HG03575 (cell line): Measurements from ENCODE around the gene MRNIP.

Source experiments
- ATAC-seq: cut with Tn5 transposase; IDR thresholded peaks from one replicate; pipeline ENCODE4 v1.9.1; 2021; ENCODE audit not compliant: unreplicated experiment, insufficient number of reproducible peaks, low FRiP score; ENCODE audit errors: extremely low read depth

The MRNIP gene

GRCh38 chr5:179858586-179859427 lies at the start of gene MRNIP:
TSS of gene MRNIP (minus strand) at chr5:179858817. CDS start at chr5:179858796, 21 bp downstream.
- peak; percentile 61 for ATAC-seq

- ATAC-seq, result no peak
These were observed 49.1 kb upstream of the MRNIP start, which contains the start of gene TBC1D9B for GRCh38 chr5:179907556-179908324. TSS of gene TBC1D9B (minus strand) at chr5:179907897. CDS start at chr5:179907821, 76 bp downstream.

- no peak for ATAC-seq
These were observed 48.4 kb upstream of the MRNIP start for GRCh38 chr5:179906795-179907555.

- no peak for ATAC-seq
These were observed 47.7 kb upstream of the MRNIP start for GRCh38 chr5:179906294-179906794.

GRCh38 chr5:179905161-179905560 lies 46.5 kb upstream of the MRNIP start:
- ATAC-seq, result no peak

- no peak for ATAC-seq
These were observed 46.0 kb upstream of the MRNIP start for GRCh38 chr5:179904463-179905160.

- no peak for ATAC-seq
These were observed 44.1 kb upstream of the MRNIP start for GRCh38 chr5:179902763-179903158.

GRCh38 chr5:179901915-179902762 lies 43.5 kb upstream of the MRNIP start:
- ATAC-seq, result no peak

- ATAC-seq, result no peak
These were observed 42.8 kb upstream of the MRNIP start for GRCh38 chr5:179901462-179901861.

GRCh38 chr5:179900711-179901110 lies 42.1 kb upstream of the MRNIP start:
- no peak for ATAC-seq

GRCh38 chr5:179900206-179900605 lies 41.6 kb upstream of the MRNIP start:
- no peak for ATAC-seq

- no peak for ATAC-seq
These were observed 37.2 kb upstream of the MRNIP start for GRCh38 chr5:179895861-179896260.

GRCh38 chr5:179893958-179894895 lies 35.6 kb upstream of the MRNIP start:
- no peak for ATAC-seq

GRCh38 chr5:179893076-179893957 lies 34.7 kb upstream of the MRNIP start:
- ATAC-seq, result no peak

GRCh38 chr5:179892255-179892654 lies 33.6 kb upstream of the MRNIP start:
- no peak for ATAC-seq
